ENCODE measurements around the gene GAS1.

Gene GAS1

DNA sequence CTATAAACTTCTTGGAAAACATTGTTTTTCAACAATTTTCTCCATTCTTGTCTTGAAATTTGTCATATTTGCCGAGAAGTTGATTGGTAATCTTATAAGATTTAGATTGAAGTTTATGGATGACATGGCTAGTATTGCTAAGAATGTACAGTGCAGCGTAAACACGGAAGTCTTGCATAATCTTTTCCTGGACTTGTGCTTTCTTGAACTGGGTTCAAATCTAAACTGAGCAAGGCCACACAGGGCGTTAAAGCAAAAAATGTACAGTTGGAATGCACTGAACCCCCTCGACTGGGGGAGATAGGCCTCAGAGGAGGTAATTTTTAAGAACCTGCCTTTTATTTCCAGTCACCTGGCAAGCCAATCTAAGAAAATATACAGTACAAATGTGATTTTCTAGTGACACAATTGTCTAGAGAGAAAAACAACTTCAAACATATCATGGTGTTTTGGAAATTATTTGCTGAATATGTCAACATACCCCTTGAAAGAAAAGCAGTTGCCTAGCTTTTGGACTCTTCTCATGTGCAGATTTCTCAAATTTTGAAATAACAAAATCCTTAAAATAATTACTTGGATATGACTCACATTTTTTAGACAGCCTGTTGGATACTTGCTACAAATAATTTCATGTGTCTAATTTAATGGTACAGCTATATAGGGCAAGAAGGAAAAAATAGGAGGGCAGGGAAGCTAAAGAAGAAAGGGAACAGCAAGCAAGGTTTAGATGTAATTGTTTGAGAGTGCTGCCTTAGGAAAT lies 18.5 kb upstream of the GAS1 start:
- no peak for DNase-seq (ENCODE audit: low read depth)

DNA sequence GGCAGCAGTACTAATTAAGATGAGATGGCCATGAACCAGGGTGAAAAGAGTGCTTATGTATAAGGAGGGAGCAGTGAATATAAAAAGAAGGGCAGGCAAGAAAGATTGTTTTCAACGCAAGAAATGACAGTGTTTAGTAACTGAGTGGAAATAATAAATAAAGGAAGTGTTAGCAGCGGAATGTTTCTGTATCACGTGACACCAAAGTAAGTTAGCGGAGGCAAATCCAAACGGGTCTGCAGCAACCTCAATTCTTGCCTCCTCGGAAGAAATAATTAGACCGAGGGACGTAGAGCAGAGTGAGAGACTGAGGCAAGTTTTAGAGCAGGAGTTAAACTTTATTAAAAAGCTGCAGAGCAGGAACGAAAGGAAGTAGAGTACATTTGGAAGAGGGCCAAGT lies 15.4 kb upstream of the GAS1 start:
- no peak for DNase-seq (ENCODE audit: low read depth)

DNA sequence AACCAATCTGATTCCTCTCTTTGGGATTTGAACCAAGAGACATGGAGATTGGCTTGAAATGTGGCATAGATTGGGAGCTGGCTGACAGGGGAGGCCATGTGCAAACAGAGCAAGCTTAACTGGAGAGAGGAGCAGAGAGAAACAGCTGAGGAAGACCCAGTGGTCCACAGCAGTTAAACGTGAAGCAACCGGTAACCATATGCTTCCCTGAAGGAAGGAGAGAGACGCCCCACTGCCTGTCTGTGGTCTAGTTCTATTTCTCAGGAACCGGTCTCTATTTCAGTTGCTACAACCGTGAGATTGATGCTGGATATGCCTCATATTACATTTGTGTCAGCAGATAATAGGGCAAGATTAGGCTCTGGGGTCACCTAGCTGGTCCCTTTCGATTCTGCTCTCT lies 13.6 kb upstream of the GAS1 start:
- no peak for DNase-seq (ENCODE audit: low read depth)

DNA sequence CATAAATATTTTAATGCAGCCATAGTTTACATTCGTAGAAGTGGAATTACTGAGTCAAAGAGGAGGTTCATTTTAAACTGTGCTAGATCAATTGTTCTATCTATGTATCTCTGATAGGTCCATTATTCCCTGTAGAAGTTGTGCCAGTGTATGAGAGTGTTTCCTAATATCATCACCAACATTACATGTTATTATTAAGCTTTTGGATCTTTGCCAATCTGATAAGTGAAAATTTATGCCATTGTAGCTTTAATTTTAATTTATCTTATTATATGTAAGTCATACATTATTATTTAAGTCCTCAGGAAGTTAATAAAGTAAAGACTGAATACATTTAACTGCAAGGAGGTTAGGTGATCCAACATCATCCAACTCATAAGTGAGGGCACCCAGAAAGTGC lies 10.9 kb upstream of the GAS1 start:
- no peak for DNase-seq (ENCODE audit: low read depth)

DNA sequence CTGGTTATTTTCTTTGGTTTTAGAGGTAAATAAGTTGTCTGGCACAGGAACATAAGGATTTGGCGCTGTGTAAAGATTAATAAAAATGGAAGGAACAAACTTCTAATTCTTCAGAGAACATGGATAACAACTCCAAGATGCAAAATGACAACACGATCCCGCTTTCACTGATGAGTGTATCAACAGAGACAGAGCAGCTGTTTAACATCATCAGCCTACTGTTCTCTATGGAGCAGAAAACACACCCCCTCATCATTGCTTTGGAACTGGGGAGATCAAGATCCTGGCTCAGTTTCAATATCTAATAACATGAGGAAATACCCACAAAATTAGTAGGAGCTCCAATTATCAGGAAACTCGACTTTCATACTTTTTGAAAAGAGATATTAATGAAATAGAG lies 8.3 kb upstream of the GAS1 start:
- no peak for DNase-seq (ENCODE audit: low read depth)

DNA sequence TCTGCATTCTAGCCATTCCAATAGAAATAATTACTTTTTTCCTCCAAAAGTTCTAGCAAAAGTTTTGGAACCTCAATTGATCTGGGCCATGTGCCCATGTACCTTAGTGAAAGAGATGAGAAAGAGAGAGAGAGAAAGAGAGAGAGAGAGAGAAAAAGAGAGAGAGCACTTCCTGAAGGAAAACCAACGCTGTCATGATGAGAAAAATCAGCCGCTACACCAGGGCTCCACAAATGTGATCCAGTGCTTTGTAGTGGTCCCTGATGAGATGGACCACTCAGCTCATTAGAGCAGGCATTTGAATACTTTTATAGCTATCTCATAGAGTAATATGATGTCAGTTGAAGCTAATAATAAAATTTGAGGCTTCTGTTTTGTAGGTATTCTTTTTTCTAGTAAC lies 7.7 kb upstream of the GAS1 start:
- DNase-seq (ENCODE audit: low read depth) = no peak

DNA sequence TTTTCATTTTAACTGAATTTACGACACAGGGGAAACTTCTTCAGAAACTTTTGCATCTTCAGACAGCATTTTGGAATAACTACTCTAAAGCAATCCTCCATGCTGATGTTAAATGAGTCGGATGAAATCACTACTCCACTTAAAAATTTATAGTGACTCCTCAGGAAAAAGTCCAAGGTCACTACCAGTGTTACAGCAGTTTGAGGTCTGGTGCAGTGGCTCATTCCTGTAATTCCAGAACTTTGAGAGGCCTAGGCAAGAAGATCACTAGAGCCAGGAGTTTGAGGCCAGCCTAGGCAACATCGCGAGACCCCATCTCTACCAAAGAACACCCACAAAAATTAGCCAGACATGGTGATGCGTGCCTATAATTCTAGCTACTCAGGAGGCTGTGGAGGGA lies 5.9 kb upstream of the GAS1 start:
- DNase-seq (ENCODE audit: low read depth) = peak; percentile 61

DNA sequence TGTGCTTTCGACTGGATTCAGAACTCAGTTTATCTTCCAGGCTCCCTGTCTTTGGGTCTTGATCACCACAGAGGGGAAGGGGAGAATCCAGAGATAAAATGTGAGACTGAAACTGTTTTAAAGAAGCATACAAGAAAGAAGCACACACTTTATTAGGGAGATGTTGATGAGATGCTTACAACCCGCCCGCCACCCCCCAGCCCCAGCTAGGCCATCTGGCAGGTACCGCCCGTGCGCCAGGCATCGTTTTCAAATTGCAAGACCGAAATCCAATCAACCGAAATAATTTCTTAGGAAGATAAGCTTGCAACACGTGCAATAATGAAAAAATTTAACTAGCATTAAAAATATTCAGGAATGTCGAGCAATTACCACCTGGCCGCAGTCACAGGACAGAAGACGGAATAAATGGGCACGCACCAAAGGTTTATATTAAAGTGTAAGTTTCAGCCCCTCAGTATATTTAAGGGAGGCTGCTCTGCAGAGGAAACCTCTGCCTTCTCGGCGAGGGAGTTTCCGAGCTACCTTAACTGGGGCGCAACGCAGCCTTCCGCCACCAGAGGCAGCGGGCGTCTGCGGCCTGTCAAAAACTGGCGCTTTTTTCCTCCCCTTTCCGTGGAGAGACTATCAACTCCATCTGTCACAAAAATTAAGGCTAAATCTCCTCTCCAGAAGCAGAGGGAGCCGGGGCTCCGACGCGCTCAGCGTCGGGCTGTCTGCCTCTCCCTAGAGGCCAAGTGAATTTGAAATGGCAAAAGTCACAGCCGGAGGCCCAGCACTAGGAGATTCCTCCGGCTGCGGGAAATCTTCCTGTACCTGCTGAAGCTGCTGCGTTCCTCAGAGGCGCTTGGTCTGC lies 996 bp upstream of the GAS1 start:
- DNase-seq (ENCODE audit: low read depth) = peak; percentile 82

DNA sequence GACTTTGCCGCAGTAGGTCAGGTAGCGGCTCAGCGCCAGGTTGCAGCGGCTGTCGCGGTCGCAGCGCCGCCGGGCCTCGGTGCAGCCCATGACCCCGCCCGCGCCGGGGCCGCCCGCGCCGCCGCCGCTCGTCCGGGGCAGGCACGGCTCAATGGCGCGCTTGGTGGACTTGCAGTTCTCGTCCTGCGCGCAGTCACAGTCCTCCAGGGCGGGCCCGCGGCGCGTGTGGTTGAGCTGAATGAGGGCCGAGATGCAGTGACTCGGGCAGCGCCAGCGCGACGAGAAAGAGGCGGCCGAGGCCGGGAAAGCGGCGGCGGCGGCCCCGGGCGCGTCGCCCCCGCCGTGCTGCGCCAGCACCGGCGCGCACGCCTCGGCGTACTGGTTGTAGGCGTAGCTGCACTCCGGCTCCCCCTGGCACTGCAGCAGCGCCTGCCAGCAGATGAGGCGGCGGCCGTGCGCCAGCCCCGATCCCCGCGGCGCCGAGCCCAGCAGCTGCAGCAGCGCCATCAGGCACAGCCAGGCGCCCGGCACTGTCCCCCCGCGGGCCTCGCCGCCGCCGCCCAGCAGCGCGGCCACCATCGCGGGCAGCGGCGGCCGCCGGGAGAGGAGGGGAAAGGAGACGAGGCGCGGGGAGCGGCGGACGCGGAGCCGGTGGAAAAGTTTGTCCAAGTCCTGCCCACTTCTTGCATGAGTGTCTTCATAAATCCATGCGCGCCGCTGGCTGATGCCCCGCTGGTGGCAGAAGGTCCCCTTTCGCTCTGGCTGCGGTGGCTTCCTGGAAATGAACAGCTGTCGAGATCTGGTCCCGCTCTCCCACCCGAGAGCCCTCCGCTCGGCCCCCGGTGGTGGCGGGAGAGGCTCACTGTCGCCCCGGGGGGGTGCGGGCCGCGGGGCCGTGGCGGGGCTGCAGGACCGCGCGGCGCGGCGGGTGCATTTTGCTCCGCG lies 833 bp downstream of the GAS1 start:
- peak; percentile 75 for DNase-seq (ENCODE audit: low read depth)

DNA sequence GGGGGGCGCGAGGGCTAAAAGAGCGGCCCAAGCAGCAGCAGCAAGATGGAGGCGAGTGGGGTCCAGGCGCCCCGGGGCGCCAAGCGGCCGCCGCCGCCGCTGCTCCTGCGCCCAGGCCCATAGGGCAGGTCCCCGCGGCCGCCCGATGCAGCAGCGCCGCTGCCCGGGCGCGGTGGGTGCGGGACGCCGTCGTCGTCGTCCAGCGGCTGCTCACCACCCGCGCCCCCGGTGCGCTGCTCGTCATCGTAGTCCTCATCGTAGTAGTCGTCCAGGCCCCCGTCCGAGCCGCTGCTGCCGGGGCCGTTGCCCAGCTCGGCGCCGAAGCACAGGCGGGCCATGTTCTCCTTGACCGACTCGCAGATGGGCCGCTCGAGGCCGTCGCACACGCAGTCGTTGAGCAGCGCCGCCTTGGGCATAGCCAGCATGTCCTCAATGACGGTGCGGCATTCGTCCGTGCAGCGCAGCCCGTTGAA lies 1.5 kb downstream of the GAS1 start:
- DNase-seq (ENCODE audit: low read depth) = peak; percentile 48

DNA sequence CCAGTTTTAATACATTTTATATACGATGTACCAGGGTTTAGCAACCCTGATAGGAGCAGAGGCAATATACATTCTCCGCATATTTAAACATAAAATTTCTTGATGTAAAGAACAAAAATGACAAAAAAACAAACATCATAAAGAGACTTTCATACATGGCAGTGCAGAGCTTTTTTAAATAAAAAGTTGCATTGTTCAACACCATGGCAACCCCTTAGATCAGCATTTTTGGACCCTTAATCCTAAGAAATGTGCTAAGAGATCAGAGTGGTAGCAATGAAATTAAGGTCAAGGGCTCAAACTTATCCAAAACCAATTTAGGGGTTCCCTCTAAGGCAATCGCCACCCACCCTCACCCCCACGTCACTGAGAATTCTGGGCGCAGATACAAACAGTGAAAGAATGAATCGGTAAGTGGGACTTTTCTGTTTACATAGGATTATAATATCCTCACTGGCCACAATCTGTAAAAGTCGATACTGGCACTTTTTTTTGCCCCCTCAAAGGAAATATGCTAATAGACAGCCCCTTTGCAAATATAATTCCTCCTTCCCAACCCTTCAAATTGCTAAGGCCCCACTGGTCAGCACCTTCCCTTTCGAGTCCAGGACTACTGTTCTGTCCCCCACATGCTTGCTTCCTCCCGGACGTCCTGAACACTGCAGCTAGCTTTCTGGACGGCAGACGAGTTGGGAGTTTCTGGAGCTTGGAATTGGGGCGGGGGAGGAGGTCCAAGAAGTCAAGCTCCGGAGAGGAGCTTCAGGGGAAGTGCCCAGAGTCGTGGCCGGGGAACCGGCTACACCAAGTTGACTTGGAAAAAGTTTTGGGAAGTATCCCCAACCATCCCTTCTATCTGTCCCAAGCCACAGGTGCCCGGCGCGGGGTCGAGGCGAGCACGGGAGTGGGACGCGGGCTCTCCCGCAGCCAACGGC lies 2.2 kb downstream of the GAS1 start:
- peak; percentile 50 for DNase-seq (ENCODE audit: low read depth)

DNA sequence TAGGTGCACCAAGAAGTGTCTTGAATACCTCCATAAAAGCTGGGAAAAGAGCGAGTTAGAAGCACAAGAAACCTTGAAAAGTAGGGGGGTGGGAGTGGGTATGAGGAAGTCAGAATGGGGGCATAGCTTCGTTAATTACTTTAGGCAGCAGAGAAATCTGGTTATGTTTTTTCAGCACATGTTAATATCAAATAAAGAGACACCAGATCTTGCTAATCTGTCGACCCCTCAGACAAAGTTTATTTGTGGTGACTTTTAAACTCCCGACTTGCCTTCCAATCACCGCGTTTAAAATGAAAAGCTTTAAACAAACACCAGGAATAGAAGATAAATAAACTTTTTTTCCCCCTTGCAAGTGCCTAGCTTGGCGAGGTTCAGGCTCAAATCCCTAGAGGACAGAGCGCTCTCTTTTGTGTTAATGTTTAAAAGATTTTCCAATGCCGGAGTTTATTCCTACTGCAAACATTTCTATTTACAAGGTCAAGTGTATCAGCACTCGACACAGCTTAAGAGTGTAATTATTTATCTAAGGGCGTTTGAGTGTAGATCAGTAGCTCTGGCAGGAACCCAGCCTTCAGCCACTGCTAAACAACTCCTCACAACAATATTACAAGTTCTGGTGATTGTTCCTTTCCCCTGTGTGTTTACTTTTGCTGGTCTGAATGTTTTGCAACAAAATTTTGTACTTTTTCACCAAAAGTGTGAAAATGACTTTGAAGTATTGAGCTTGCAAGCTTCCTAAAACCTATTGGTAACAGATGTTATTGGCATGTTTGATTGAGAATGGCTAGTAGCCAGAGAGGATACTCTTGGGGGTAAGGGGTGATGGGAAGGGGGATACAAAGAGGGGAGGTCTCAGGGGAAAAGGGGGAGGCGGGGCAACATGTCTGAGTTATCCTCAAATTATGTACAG lies 3.8 kb downstream of the GAS1 start:
- DNase-seq (ENCODE audit: low read depth) = peak; percentile 29

DNA sequence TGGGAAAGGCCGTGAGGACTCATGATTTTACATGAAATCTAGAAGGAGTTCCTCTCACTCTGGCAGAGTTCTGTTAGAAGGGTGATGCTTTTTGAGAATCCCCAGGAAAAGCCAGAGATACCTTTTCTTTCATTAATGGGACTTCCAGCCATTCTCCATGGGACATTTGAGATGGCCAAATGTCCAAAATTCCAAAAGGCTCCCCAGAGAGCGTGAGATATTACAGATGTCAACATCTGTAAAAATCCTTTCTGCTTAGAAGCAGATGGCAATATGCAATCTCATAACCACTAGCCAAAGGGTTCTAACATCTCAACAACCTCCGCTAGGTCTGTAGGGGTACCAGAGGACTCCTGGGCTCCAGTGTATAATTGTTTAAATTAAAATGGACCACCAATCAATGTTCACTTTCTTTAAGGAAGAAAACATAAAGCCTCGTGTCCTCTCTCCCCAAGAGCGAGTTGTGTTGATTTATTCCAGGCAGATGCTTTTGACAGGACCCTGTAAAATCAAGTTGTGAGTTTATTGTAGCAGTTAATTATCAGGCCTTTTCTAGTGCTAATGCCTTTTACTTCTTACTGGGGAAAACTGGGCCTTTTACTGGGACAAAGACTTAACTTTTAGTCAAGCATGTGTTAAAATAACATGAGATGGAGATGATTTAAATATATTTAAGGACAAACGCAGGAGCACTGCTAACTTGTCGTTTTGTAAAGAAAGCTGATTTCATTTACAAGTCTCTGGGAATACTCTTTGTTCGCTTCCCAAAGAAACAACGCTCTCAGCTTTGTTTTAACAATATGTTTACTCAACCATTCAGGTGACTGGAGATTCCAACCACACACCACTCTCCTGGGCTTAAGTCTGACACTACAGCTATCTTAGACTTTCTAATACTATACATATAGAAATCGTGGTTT lies 4.8 kb downstream of the GAS1 start:
- DNase-seq (ENCODE audit: low read depth) = no peak

DNA sequence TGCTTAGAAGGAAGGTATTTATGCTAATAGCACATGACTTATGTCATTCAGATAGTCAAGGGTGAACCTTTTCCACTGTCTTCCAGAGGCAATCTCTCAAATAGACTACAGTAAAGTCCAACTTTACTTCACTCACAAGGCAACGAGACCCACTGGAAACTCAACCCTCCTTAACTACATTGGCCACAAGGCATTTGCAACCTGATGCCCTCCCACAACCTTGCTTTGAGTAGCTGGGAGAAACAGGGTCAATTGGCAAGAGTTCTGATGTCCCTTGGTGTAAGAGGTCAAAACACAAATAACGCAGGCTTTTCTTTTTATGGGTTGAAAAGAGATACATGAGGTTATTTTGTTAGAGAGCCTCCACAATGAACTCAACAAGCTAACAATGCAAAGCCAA lies 6.1 kb downstream of the GAS1 start:
- no peak for DNase-seq (ENCODE audit: low read depth)

DNA sequence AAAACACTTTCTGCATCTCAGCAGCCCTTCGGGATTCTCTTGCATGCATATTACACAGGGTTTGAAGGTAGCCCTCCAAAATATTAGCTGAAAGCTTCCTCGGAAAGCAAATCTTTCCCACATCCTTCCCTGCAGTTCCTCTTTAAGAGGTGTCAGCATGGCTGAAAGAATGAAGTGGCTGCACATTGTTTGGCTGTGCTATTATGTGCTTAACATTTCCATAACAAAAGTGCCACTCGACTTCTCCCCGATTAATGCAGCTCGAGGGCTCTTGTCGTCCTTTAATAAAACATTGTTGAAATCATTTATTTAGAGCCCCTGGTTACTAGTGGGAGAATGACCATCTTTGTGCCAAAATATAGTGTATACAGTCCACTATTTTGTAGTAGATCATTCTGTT lies 6.5 kb downstream of the GAS1 start:
- DNase-seq (ENCODE audit: low read depth) = no peak

DNA sequence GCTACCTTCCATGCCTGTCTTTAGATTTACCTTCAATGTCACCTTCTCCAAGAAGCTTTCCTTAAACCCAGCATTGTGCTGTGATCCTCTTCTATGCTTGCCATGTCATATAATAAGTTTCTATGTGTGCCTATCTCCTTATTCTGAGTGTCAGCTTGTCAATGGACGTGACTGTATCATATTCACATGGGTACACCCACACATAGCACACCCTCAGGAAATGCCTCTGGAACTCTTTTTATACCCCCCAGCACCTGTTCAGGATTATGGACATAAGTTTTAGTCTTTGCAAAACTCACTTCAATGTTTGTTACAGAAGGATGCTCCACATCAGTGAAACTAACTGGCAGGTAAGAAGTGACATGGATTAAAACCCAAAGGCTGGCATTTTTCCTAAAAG lies 7.4 kb downstream of the GAS1 start:
- DNase-seq (ENCODE audit: low read depth) = no peak

DNA sequence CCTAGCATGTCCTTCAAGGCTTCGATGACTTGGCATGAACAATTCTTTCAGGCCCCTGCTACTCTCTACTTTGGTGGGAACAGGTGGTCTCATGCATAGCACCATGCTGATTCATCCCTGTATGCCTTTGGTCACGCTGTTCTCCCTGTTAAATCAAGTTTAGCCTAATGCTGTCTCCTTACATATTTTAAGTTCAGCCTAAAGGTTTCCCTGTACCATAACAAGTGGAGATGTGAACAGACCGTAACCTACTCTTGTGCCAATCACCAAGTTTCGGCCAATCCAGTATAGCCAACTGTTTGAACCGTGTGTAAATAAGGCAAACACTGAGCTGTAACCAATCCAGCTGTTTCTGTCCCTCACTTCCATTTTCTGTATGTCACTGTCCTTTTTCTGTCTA lies 8.0 kb downstream of the GAS1 start:
- DNase-seq (ENCODE audit: low read depth) = no peak

DNA sequence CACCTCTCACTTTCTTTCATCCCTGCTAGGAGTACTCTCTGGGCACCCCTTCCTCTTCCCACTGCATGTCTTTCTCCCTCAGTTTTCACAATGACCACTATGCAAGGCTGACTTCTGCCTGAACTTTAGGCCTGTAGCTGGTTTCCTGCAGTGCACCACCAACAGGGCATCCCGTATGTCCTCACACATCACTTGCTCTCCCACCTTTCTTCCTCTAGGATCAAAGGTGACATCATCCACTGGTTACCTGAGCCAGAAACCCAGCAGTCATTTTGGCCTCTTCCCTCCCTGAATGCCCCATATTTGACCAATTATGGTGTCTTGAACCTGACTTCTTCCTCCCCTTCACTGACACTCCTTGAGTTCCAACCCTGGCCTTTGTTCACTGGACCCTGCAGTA lies 8.5 kb downstream of the GAS1 start:
- DNase-seq (ENCODE audit: low read depth) = no peak

DNA sequence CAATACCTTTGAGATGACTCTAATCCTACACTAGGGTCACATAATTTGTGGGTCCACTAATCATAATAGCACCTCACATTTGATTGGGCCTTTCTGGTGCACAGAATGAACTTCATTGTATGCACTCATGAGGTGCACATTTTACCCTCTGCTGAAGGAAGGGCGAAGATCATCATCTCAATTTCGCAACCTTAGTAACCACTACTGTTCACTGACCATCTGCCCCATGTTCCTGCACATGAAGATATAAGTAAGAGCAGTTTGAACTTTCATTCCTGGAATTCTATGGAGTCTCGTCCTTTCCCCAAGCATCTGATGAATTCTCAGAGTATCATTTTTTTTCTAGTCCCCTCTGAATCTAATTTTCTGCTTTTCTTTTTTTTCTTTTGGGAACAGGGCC lies 21.2 kb downstream of the GAS1 start:
- peak; percentile 75 for DNase-seq (ENCODE audit: low read depth)

Measured in EH (cell line).